ENCODE results near the gene OR2S2.

GRCh38 chr9:35951736-35952135, 6.2 kb downstream of the OR2S2 start:
- TF ChIP-seq CTCF (IDR thresholded peaks at IDR 0.05 in 4 of 5, conservative IDR thresholded peaks at IDR 0.05 in 1 of 5) (no peak), POLR2A (IDR thresholded peaks at IDR 0.05) (no peak)

All from gastrocnemius medialis (tissue), 4 donors.